B cell (primary cell): ENCODE measurements around the gene POLDIP3. TPM values are rescaled to one million over a fixed set of nuclear protein-coding genes. Genes with fewer than 3 reads are reported as not detected.

Experiments used
- ATAC-seq: fragments of 200-7000 bp; cut with Tn5 transposase; one replicate; pipeline ENCODE4 v1.10.0; 2021; ENCODE audit warnings: low read depth, mild to moderate bottlenecking, moderate number of reproducible peaks, moderate library complexity
- CTCF ChIA-PET: fragments of 350-600 bp; sonication (Branson Sonifier 250); formaldehyde crosslinking; loops from one replicate; lab custom pipeline; 2021; ENCODE audit warnings: antibody characterized with exemption, inconsistent platforms; lab: Charles Lee
- POLR2A ChIA-PET: fragments of 350-600 bp; sonication (Branson Sonifier 250); formaldehyde crosslinking; loops from one replicate; lab custom pipeline; 2021; ENCODE audit warnings: antibody characterized with exemption; lab: Charles Lee
- DNase-seq: peaks from one replicate; pipeline ENCODE4 v3.0.0; 2013
- H2AFZ ChIP-seq: 2 replicates; pipeline ENCODE4 v1.6.1; 2012; ENCODE audit warnings: mild to moderate bottlenecking, low read depth, low read length; ENCODE audit not compliant: insufficient read depth, poor library complexity, severe bottlenecking
- H3K27ac ChIP-seq, 2 donors: 1 replicate in 1 of 2; 2 replicates in 1 of 2; pipeline ENCODE4 v1.5.1; 2012 to 2013; ENCODE audit warnings: low read length in 2 of 2, mild to moderate bottlenecking in 2 of 2, moderate library complexity in 1 of 2
- H3K27me3 ChIP-seq, 4 experiments: fragments of 200-600 bp in 1 of 4; sonication (generic) in 1 of 4; replicated peaks in 1 of 4; 1 replicate in 2 of 4; 2 replicates in 2 of 4; pipeline versions ENCODE4 v1.6.1 to v1.7.0; 2013 to 2016; ENCODE audit warnings: low read length in 3 of 4, mild to moderate bottlenecking in 2 of 4, mixed read lengths in 1 of 4, moderate library complexity in 1 of 4; ENCODE audit not compliant: insufficient read depth in 4 of 4, control insufficient read depth in 3 of 4; ENCODE audit errors: control extremely low read depth in 1 of 4
- H3K36me3 ChIP-seq, 2 experiments: replicated peaks in 1 of 2; 1 replicate in 1 of 2; 2 replicates in 1 of 2; pipeline versions ENCODE4 v1.6.1 to v1.7.1; 2013; ENCODE audit warnings: low read length in 1 of 2; ENCODE audit not compliant: insufficient read depth in 2 of 2, control insufficient read depth in 1 of 2; ENCODE audit errors: control extremely low read depth in 1 of 2, extremely low read depth in 1 of 2
- H3K4me1 ChIP-seq, 2 donors: fragments of 200-600 bp in 1 of 2; sonication (generic) in 1 of 2; 1 replicate in 1 of 2; 2 replicates in 1 of 2; pipeline versions ENCODE4 v1.5.1 to v1.6.1; 2013 to 2017; ENCODE audit warnings: low read length in 2 of 2; ENCODE audit not compliant: control insufficient read depth in 2 of 2, insufficient read depth in 2 of 2
- H3K4me2 ChIP-seq: replicated peaks from 2 replicates; pipeline ENCODE3; 2012; ENCODE audit warnings: mild to moderate bottlenecking, low read depth, low read length; ENCODE audit not compliant: poor library complexity, severe bottlenecking
- H3K4me3 ChIP-seq, 5 experiments: fragments of 200-600 bp in 1 of 5; sonication (generic) in 1 of 5; 1 replicate in 3 of 5; 2 replicates in 2 of 5; pipeline versions ENCODE4 v1.5.1 to v1.7.0; 2011 to 2016; ENCODE audit warnings: low read length in 4 of 5, mild to moderate bottlenecking in 4 of 5, low read depth in 2 of 5, control low read depth in 1 of 5, moderate library complexity in 1 of 5; ENCODE audit not compliant: insufficient read depth in 1 of 5; ENCODE audit errors: control extremely low read depth in 1 of 5, extremely low read depth in 1 of 5
- H3K79me2 ChIP-seq: fragments of 200-600 bp; sonication (generic); one replicate; pipeline ENCODE4 v1.6.0; 2016; ENCODE audit warnings: low read length; ENCODE audit not compliant: control insufficient read depth, insufficient read depth
- H3K9ac ChIP-seq: fragments of 200-600 bp; sonication (generic); 2 replicates; pipeline ENCODE4 v1.6.1; 2017; ENCODE audit warnings: mild to moderate bottlenecking, low read length, moderate library complexity
- H3K9me3 ChIP-seq, 3 donors: one replicate each; pipeline versions ENCODE4 v1.6.1 to v1.7.1; 2013; ENCODE audit warnings: low read length in 2 of 3; ENCODE audit not compliant: control insufficient read depth in 2 of 3, insufficient read depth in 1 of 3; ENCODE audit errors: control extremely low read depth in 1 of 3
- H4K20me1 ChIP-seq: 2 replicates; pipeline ENCODE4 v1.6.0; 2012; ENCODE audit warnings: mild to moderate bottlenecking, low read length; ENCODE audit not compliant: insufficient read depth, control insufficient read depth, poor library complexity, severe bottlenecking
- H3K27ac Mint-ChIP-seq: one replicate; pipeline ENCODE4 v1.8.0; 2021; ENCODE audit warnings: mixed read lengths
- H3K27me3 Mint-ChIP-seq: one replicate; pipeline ENCODE4 v1.8.0; 2021; ENCODE audit warnings: mixed read lengths
- H3K4me1 Mint-ChIP-seq: one replicate; pipeline ENCODE4 v1.8.0; 2021; ENCODE audit warnings: mixed read lengths
- H3K4me3 Mint-ChIP-seq: one replicate; pipeline ENCODE4 v1.8.0; 2021; ENCODE audit warnings: mixed read lengths
- H3K9me3 Mint-ChIP-seq: one replicate; pipeline ENCODE4 v1.8.0; 2022; ENCODE audit warnings: mixed read lengths; ENCODE audit not compliant: insufficient read depth
- CTCF ChIP-seq: fragments of 200-600 bp; IDR thresholded peaks from one replicate; pipeline ENCODE4 v1.8.0; 2022; ENCODE audit warnings: antibody characterized with exemption, mild to moderate bottlenecking
- EZH2 ChIP-seq: IDR thresholded peaks from 2 replicates; pipeline ENCODE4 v1.6.1; 2012; ENCODE audit warnings: borderline replicate concordance, low read depth, mild to moderate bottlenecking, moderate library complexity, low read length; ENCODE audit not compliant: insufficient read depth, poor library complexity, severe bottlenecking
- WGBS: methylation state at CpG from one replicate; pipeline ENCODE4 v1.1.5; 2013; ENCODE audit warnings: missing lambda C conversion rate; ENCODE audit not compliant: insufficient coverage; 5-methylcytosine and 5-hydroxymethylcytosine counted together
- intact Hi-C: fragments of 100-400 bp; cut with micrococcal nuclease; formaldehyde crosslinking; loops from one replicate; pipeline ENCODE4 v1.10.0; 2022
- polyA plus RNA-seq: library from polyadenylated mRNA; depleted of rRNA; stranded (reverse); fragments of >200 nt; gene quantifications from 2 replicates; pipeline ENCODE4 v1.2.3, GENCODE V29; 2012
- total RNA-seq, 2 donors: library from RNA; stranded (reverse); fragments of 120-200 nt in 1 of 2; gene quantifications; 1 replicate in 1 of 2; 2 replicates in 1 of 2; pipeline versions ENCODE4 v1.2.3 to v1.2.4, GENCODE V29; 2013 to 2022

The POLDIP3 gene
- total and polyA plus RNA-seq, 2 donors (not counting 1 experiment from before 2014, with no cell fraction given), result 44.9 to 86.5 TPM

- H4K20me1 ChIP-seq, result no peaks in the 10 kb centered on the region
- ATAC-seq (no peak), DNase-seq (peak; percentile 4)
- Mint-ChIP-seq H3K4me3 (no peak overlapping the region), H3K9me3 (no peaks in the 10 kb centered on the region), H3K27me3 (no peaks in the 10 kb centered on the region), H3K4me1 (peaks cover 15% of the 10 kb centered on the region), H3K27ac (no peak overlapping the region)
- H2AFZ ChIP-seq, result no peak overlapping the region
- no peaks in the 10 kb centered on the region for H3K27me3 ChIP-seq
- no peak overlapping the region for H3K9ac ChIP-seq
- TF ChIP-seq CTCF (no peak), EZH2 (no peak)
- CTCF ChIA-PET, result interaction anchor here (2.1 kb wide), 1 partner anchor 27 kb away, joined by 12 read pairs; no protein-coding TSS in a partner anchor
- no peak overlapping the region for H3K4me2 ChIP-seq
- H3K9me3 ChIP-seq, result no peaks in the 10 kb centered on the region
- no peaks in the 10 kb centered on the region for H3K79me2 ChIP-seq
- H3K4me3 ChIP-seq, result no peak overlapping the region
- H3K27ac ChIP-seq, result no peak overlapping the region
- intact Hi-C loops, result loop anchor here (5.0 kb wide), 1 partner anchor 33 kb away; no protein-coding TSS in a partner anchor
- WGBS, result 91% methylated on average over 6 of the region's 8 CpGs
- H3K4me1 ChIP-seq, result peaks cover 13 to 19% of the 10 kb centered on the region in 2 donors
- H3K36me3 ChIP-seq, result no peaks in the 10 kb centered on the region
- POLR2A ChIA-PET, result interaction anchor here (0.6 kb wide), 1 partner anchor 485 kb away, joined by 3 read pairs; no protein-coding TSS in a partner anchor
Measured at GRCh38 chr22:42560381-42560780, 54.3 kb downstream of the POLDIP3 start.
